SK-N-SH (cell line): ENCODE measurements around the gene SNRNP70. TPM values are rescaled to one million over a fixed set of nuclear protein-coding genes. Genes with fewer than 3 reads are reported as not detected.

Source experiments
- CTCF ChIA-PET: fragments of 300-600, 350-600 bp; formaldehyde crosslinking; extraction: SDS; loops from one replicate; lab custom pipeline; 2021; lab: Yijun Ruan, JAX
- POLR2A ChIA-PET: fragments of 350-600 bp; sonication (Branson Sonifier 250); formaldehyde crosslinking; extraction: SDS; loops from one replicate; lab custom pipeline; 2020; ENCODE audit warnings: antibody characterized with exemption, inconsistent platforms; lab: Yijun Ruan, JAX
- DNase-seq: peaks from one replicate; pipeline ENCODE4 v3.0.0; 2012
- H2AFZ ChIP-seq: fragments of 200-600 bp; sonication (generic); 2 replicates; pipeline ENCODE4 v1.8.1; 2016; ENCODE audit warnings: antibody characterized with exemption, mild to moderate bottlenecking, low read depth
- H3F3A ChIP-seq: fragments of 200-600 bp; sonication (generic); replicated peaks from 2 replicates; pipeline ENCODE3; 2016; ENCODE audit warnings: antibody characterized with exemption, mild to moderate bottlenecking; ENCODE audit not compliant: insufficient read depth
- H3K27ac ChIP-seq, 2 experiments: fragments of 200-500 bp in 1 of 2; fragments of 200-600 bp in 1 of 2; sonication (Bioruptor generic) in 1 of 2; sonication (generic), shearing (Covaris generic) in 1 of 2; 2 replicates each; pipeline versions ENCODE4 v1.5.1 to v1.6.1; 2014 to 2016; ENCODE audit warnings: low read depth in 2 of 2, inconsistent platforms in 1 of 2, low read length in 1 of 2, mild to moderate bottlenecking in 1 of 2, mixed read lengths in 1 of 2
- H3K27me3 ChIP-seq: fragments of 200-600 bp; sonication (generic), shearing (Covaris generic); 2 replicates; pipeline ENCODE4 v1.6.1; 2016; ENCODE audit warnings: mixed run types; ENCODE audit not compliant: insufficient read depth
- H3K36me3 ChIP-seq, 2 experiments: fragments of 200-500 bp in 1 of 2; fragments of 200-600 bp in 1 of 2; sonication (Bioruptor generic) in 1 of 2; sonication (generic) in 1 of 2; replicated peaks in 1 of 2; 2 replicates each; pipeline versions ENCODE3 to v1.5.1; 2014 to 2016; ENCODE audit warnings: low read length in 1 of 2, mild to moderate bottlenecking in 1 of 2; ENCODE audit not compliant: insufficient read depth in 2 of 2, control insufficient read depth in 1 of 2
- H3K4me1 ChIP-seq, 2 experiments: fragments of 200-500 bp in 1 of 2; fragments of 200-600 bp in 1 of 2; sonication (Bioruptor generic) in 1 of 2; sonication (generic), shearing (Covaris generic) in 1 of 2; 2 replicates each; pipeline versions ENCODE4 v1.5.1 to v1.6.1; 2014 to 2016; ENCODE audit warnings: low read depth in 1 of 2, low read length in 1 of 2, mixed run types in 1 of 2; ENCODE audit not compliant: insufficient read depth in 2 of 2, control insufficient read depth in 1 of 2
- H3K4me2 ChIP-seq: fragments of 200-600 bp; sonication (generic), shearing (Covaris generic); 2 replicates; pipeline ENCODE4 v1.6.1; 2017; ENCODE audit warnings: mixed run types
- H3K4me3 ChIP-seq, 2 experiments: fragments of 200-500 bp in 1 of 2; fragments of 200-600 bp in 1 of 2; sonication (Bioruptor generic) in 1 of 2; sonication (generic), shearing (Covaris generic) in 1 of 2; 2 replicates each; pipeline versions ENCODE4 v1.5.1 to v1.8.1; 2014 to 2016; ENCODE audit warnings: low read depth in 2 of 2, inconsistent platforms in 1 of 2, low read length in 1 of 2, mild to moderate bottlenecking in 1 of 2, mixed read lengths in 1 of 2, moderate library complexity in 1 of 2
- H3K79me2 ChIP-seq: fragments of 200-600 bp; sonication (generic); 2 replicates; pipeline ENCODE4 v1.8.1; 2017; ENCODE audit warnings: mild to moderate bottlenecking; ENCODE audit not compliant: insufficient read depth
- H3K9ac ChIP-seq: fragments of 200-600 bp; sonication (generic); 2 replicates; pipeline ENCODE4 v1.6.1; 2017; ENCODE audit warnings: mixed run types
- H3K9me2 ChIP-seq: fragments of 200-600 bp; sonication (generic); 2 replicates; pipeline ENCODE4 v1.6.1; 2017; ENCODE audit warnings: mixed run types
- H3K9me3 ChIP-seq: fragments of 200-600 bp; sonication (generic); 2 replicates; pipeline ENCODE4 v1.6.1; 2017; ENCODE audit warnings: mixed run types, mild to moderate bottlenecking, moderate library complexity
- H4K20me1 ChIP-seq: fragments of 200-600 bp; sonication (generic); 2 replicates; pipeline ENCODE4 v1.6.1; 2017; ENCODE audit warnings: mild to moderate bottlenecking, mixed run types; ENCODE audit not compliant: insufficient read depth
- CHD2 ChIP-seq: fragments of 150-350 bp; IDR thresholded peaks from 2 replicates; pipeline ENCODE4 v1.6.1; 2018; ENCODE audit warnings: low read length; ENCODE audit not compliant: partially characterized antibody
- ELF1 ChIP-seq: IDR thresholded peaks from 2 replicates; pipeline ENCODE4 v1.4.0; 2012
- EZH2phosphoT487 ChIP-seq: fragments of 200-600 bp; sonication (generic); IDR thresholded peaks from 2 replicates; pipeline ENCODE4 v1.6.1; 2017; ENCODE audit warnings: low read depth, mixed run types, mild to moderate bottlenecking, antibody characterized with exemption, moderate library complexity, borderline replicate concordance
- FOXM1 ChIP-seq: IDR thresholded peaks from 2 replicates; pipeline ENCODE4 v1.4.0; 2012; ENCODE audit warnings: low read depth, mild to moderate bottlenecking
- GATA2 ChIP-seq: sonication (generic); formaldehyde crosslinking; IDR thresholded peaks from 2 replicates; pipeline ENCODE4 v1.5.0; 2020; ENCODE audit warnings: mild to moderate bottlenecking, missing genetic modification reagents
- IRF3 ChIP-seq: fragments of 150-350 bp; IDR thresholded peaks from 2 replicates; pipeline ENCODE4 v1.6.1; 2016; ENCODE audit warnings: mild to moderate bottlenecking, low read depth, low read length
- JUND ChIP-seq: IDR thresholded peaks from 2 replicates; pipeline ENCODE4 v1.4.0; 2012
- MXI1 ChIP-seq: IDR thresholded peaks from 2 replicates; pipeline ENCODE4 v1.6.1; 2012; ENCODE audit warnings: mild to moderate bottlenecking, low read depth, low read length, improper control_type of control experiment
- NFIC ChIP-seq: IDR thresholded peaks from 2 replicates; pipeline ENCODE4 v1.4.0; 2012; ENCODE audit warnings: borderline replicate concordance
- POLR2AphosphoS5 ChIP-seq: IDR thresholded peaks from 2 replicates; pipeline ENCODE4 v1.6.1; 2012; ENCODE audit warnings: low read depth, low read length
- RAD21 ChIP-seq: IDR thresholded peaks from 2 replicates; pipeline ENCODE4 v1.6.1; 2012; ENCODE audit warnings: mild to moderate bottlenecking, low read length
- RCOR1 ChIP-seq: fragments of 150-350 bp; IDR thresholded peaks from 2 replicates; pipeline ENCODE4 v1.6.1; 2017; ENCODE audit warnings: antibody characterized with exemption, low read length
- RXRA ChIP-seq: IDR thresholded peaks from 2 replicates; pipeline ENCODE4 v1.4.0; 2012; ENCODE audit warnings: low read depth, mild to moderate bottlenecking, borderline replicate concordance
- SMC3 ChIP-seq: IDR thresholded peaks from 2 replicates; pipeline ENCODE4 v1.6.1; 2012; ENCODE audit warnings: low read depth, low read length, improper control_type of control experiment
- TCF12 ChIP-seq: IDR thresholded peaks from 2 replicates; pipeline ENCODE4 v1.4.0; 2012
- TEAD4 ChIP-seq: IDR thresholded peaks from 2 replicates; pipeline ENCODE4 v1.4.0; 2012; ENCODE audit warnings: mild to moderate bottlenecking, borderline replicate concordance; ENCODE audit not compliant: insufficient read depth
- USF2 ChIP-seq: fragments of 150-350 bp; IDR thresholded peaks from 2 replicates; pipeline ENCODE4 v1.6.1; 2017; ENCODE audit warnings: antibody characterized with exemption, low read length, low read depth, borderline replicate concordance
- WGBS: methylation state at CpG from one replicate; pipeline ENCODE4 v1.1.6; 2017; ENCODE audit warnings: low lambda C conversion rate; 5-methylcytosine and 5-hydroxymethylcytosine counted together
- polyA plus RNA-seq, 3 experiments: library from polyadenylated mRNA; depleted of rRNA; stranded (reverse); fragments of >200 nt; gene quantifications; 2 replicates each; pipeline ENCODE4 v1.2.3, GENCODE V29; 2012
- TF ChIP-seq, protein P1 (sequence below): IDR thresholded peaks from 2 replicates; pipeline ENCODE4; 2012
- TF ChIP-seq, protein P2 (sequence below): IDR thresholded peaks from 2 replicates; pipeline ENCODE4 v1.4.0; 2012; ENCODE audit warnings: low read depth

Gene SNRNP70
- polyA plus RNA-seq, 1 of the 3 experiments (the other 2 are of a cell fraction) = 359 TPM

DNA sequence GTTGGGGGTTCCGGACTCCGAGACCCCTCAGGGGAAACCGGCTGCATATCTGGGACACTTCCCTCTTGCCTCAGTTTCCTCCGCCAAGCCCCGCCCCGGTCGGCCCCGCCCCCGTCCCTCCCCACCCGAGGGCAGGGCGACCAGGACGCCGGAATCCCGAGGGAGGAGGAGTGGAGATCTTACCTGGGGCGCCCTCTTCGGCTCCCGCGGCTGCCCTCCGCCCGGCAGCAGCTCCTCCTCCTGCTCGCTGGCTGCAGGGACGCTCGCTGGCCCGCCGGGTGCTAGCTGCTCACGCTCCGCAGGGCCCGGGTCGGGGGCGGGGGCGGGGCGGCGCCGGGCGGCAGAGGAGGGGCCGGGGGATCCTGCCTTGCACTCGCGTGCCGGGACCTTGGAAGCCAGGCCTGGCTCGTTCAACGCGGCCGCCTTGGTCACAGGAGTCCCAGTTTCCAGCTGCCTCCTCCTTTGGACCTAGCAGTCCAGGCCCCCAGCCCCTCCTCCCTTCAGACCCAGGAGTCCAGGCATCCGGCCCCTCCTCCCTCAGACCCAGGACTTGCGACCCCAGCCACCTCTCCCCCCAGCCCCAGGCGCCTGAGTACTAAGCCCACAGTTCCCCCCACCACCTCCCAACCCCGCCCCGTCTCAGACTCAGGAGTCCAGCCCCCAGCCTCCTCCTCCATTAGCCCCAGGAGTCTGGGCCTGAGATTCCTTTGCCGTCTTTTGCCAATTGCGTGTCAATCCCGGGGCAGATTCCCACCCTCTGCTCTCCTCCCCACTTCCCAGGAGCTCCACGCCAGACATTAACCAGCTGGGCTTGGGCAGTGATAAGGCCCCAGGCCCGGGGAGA, 20.3 kb upstream of the SNRNP70 start, which contains the start of gene NTF4:
TSS of gene NTF4 (minus strand) at position 51 of the 844 bp plus-strand sequence. CDS start 2,821 bp downstream, outside the sequence.
- peak within 1 kb of the TSS; percentile 16 to 30; a peak in 3 of 4 replicates for H3K4me3 ChIP-seq
- peaks cover 3% of the 10 kb centered on the region for H3F3A ChIP-seq
- H4K20me1 ChIP-seq = no peaks in the 10 kb centered on the region
- no peak within 1 kb of the TSS for H3K27ac ChIP-seq
- no peak within 1 kb of the TSS; the same call in 1 of the 2 replicates for H3K9ac ChIP-seq
- no peaks in the 10 kb centered on the region for H3K27me3 ChIP-seq
- DNase-seq = peak; percentile 88
- no peaks in the 10 kb centered on the region for H3K36me3 ChIP-seq
- peaks cover 0 to 8% of the 10 kb centered on the region in 2 experiments; a peak in 1 of 4 replicates for H3K4me1 ChIP-seq
- no peak within 1 kb of the TSS for H2AFZ ChIP-seq
- H3K79me2 ChIP-seq = peaks cover 31% of the 10 kb centered on the region; the same call in 1 of the 2 replicates
- TF ChIP-seq, protein P1, sequence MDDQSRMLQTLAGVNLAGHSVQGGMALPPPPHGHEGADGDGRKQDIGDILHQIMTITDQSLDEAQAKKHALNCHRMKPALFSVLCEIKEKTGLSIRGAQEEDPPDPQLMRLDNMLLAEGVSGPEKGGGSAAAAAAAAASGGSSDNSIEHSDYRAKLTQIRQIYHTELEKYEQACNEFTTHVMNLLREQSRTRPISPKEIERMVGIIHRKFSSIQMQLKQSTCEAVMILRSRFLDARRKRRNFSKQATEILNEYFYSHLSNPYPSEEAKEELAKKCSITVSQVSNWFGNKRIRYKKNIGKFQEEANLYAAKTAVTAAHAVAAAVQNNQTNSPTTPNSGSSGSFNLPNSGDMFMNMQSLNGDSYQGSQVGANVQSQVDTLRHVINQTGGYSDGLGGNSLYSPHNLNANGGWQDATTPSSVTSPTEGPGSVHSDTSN = no peak
- TF ChIP-seq EZH2phosphoT487 = no peak
- TF ChIP-seq CHD2 = no peak
- no peak for TF ChIP-seq MXI1
- no peak for TF ChIP-seq RXRA
- TF ChIP-seq, all 33 proteins: peak for 0
- Histone ChIP-seq H3K9me3 (no peaks in the 10 kb centered on the region), H3K4me2 (peak within 1 kb of the TSS; percentile 70; the same call in 1 of the 2 replicates), H3K9me2 (no peaks in the 10 kb centered on the region)
- ChIA-PET CTCF (interaction anchor here (0.8 to 1.6 kb wide), 2 partner anchors 9 to 49 kb away, joined by 3 to 6 read pairs; partner anchors contain the start of gene LIN7B), POLR2A (no interaction called here)
- 33% methylated on average over 12 of the region's 53 CpGs for WGBS

GRCh38 chr19:49065905-49066512, 19.2 kb upstream of the SNRNP70 start:
- Histone ChIP-seq H3K27ac (no peak overlapping the region), H3K27me3 (no peaks in the 10 kb centered on the region), H3K4me3 (no peak overlapping the region), H3K36me3 (no peaks in the 10 kb centered on the region), H3K9me3 (no peaks in the 10 kb centered on the region), H3K9ac (no peak overlapping the region), H2AFZ (no peak overlapping the region), H4K20me1 (no peaks in the 10 kb centered on the region), H3K79me2 (peaks cover 21% of the 10 kb centered on the region; the same call in 1 of the 2 replicates), H3K4me1 (peaks cover 0 to 8% of the 10 kb centered on the region in 2 experiments; a peak in 1 of 4 replicates), H3K9me2 (no peaks in the 10 kb centered on the region), H3K4me2 (no peak overlapping the region), H3F3A (peaks cover 3% of the 10 kb centered on the region)
- WGBS = 58% methylated on average over 8 of the region's 13 CpGs
- ChIA-PET CTCF (interaction anchor here (0.8 to 1.6 kb wide), 2 partner anchors 8 to 48 kb away, joined by 3 to 6 read pairs; partner anchors contain the start of gene LIN7B), POLR2A (no interaction called here)
- TF ChIP-seq RCOR1 = no peak
- no peak for TF ChIP-seq GATA2 (CRISPR knock-in tag)
- TF ChIP-seq IRF3 = no peak
- TF ChIP-seq JUND = no peak
- TF ChIP-seq RXRA = no peak
- no peak for TF ChIP-seq ELF1
- no peak for TF ChIP-seq USF2
- TF ChIP-seq SMC3 = no peak
- TF ChIP-seq FOXM1 = no peak
- TF ChIP-seq POLR2AphosphoS5 = no peak
- no peak for TF ChIP-seq NFIC
- TF ChIP-seq, protein P2, sequence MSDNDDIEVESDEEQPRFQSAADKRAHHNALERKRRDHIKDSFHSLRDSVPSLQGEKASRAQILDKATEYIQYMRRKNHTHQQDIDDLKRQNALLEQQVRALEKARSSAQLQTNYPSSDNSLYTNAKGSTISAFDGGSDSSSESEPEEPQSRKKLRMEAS = no peak
- TF ChIP-seq EZH2phosphoT487 = no peak
- no peak for TF ChIP-seq RAD21
- no peak for TF ChIP-seq TCF12
- TF ChIP-seq TEAD4 = no peak
- peak; percentile 33 for DNase-seq
